Choroid plexus epithelial cell (primary cell): ENCODE data around the gene FNDC3A.
A peak's percentile ranks its signal among the peaks of the same experiment; 100 is the strongest.
"Not testable (repeated sequence)": the region's sequence is repeated elsewhere in the genome, so short reads cannot be mapped to it uniquely, and the experiment has no call there.

Source experiments
- DNase-seq: peaks from one replicate; pipeline ENCODE4 v3.0.0-alpha.2; 2010; ENCODE audit warnings: low read depth
- H3K4me3 ChIP-seq: 2 replicates; pipeline ENCODE4 v1.5.1; 2011; ENCODE audit warnings: low read depth, mild to moderate bottlenecking, control low read depth, low read length, moderate library complexity
- CTCF ChIP-seq: conservative IDR thresholded peaks from 2 replicates; pipeline ENCODE4 v1.5.1; 2011; ENCODE audit warnings: low read depth, mild to moderate bottlenecking, control low read depth, inconsistent platforms, low read length, moderate library complexity

The FNDC3A gene

GRCh38 chr13:48990900-48991299, 15.2 kb downstream of the FNDC3A start:
- no peak overlapping the region for H3K4me3 ChIP-seq
- no peak for TF ChIP-seq CTCF
- DNase-seq: no peak

DNA sequence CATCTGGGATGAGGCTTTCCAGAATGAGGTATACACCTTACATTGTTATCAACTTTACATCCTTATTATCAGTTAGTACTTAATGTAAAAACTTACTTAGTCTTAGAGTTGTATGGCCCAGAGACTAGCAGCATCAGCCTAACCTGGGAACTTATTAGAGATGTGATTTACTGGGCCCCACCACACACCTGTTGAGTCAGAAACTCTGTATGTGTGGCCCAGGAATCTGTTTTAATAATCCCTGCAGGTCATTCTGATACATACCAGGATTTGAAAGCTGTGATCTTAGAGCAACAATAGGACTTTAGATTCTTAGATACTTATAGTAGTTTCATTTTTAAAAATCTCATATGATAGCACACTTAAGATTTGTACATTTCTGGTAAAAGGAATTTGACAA, 17.4 kb downstream of the FNDC3A start:
- no peak for DNase-seq
- TF ChIP-seq CTCF: no peak
- H3K4me3 ChIP-seq: no peak overlapping the region

DNA sequence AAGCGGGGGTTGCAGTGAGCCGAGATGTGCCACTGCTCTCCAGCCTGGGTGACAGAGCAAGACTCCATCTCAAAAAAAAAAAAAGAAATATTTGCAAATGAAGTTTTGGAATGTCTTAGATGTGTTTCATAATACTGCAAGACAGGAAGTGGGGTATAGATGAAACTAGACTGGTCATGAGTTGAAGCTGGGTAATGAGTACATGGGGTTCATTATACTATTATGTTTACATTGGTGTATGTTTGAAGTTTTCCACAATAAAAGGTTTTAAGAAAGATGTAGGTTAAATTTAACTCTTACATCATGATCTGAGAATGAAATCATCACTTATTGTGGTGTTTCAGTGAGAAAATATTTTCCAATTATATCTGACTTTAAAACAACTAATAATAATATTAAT, 19.0 kb downstream of the FNDC3A start:
- H3K4me3 ChIP-seq: no peak overlapping the region
- TF ChIP-seq CTCF: no peak
- DNase-seq: peak; percentile 79

DNA sequence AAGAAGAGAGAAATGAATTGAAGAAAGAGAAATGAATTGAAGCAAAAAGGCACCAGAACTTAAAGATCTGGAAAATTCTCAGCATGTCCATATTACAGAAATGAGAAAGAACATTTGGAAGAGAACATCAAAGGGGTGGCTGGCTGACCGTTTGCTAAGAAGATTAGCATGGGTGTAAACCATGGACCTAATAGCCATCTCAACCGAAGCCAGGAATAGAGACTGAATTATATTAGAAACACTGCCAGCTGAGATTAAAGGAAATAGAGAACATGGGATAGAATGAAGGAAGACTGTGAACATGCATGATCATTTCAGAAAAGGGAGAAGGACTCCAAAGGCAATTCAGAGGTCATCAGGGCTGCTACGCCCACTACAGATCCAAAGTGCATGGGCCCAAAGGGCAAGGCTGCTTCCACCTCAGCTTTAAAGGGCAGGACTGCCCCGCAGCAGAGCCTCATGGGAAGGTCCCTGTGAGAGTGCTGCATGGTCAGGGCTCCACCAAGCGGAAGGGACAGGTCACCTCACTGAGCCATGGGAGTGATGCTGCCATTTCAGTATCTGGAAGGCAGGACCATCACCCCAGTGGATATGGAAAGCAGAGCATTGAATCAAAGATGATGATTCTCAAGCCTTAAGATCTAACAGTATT, 23.1 kb downstream of the FNDC3A start:
- no peak for DNase-seq
- H3K4me3 ChIP-seq: no peak overlapping the region
- TF ChIP-seq CTCF: no peak

DNA sequence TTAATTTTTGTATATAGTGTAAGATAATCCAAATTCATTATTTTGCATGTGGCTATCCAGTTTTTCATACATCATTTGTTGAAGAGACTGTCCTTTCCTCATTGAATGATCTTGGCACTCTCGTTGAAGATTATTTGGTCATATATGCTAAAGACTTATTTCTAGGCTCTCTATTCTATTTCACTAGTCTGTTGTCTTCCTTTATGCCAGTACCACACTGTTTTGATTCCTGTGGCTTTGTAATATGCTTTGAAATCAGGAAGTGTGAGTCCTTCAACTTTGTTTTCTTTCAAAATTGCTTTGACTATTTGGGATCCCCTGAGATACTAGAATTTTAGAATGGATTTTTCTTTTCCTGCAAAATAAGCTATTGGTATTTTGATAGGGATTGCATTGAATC, 24.5 kb downstream of the FNDC3A start:
- H3K4me3 ChIP-seq: no peak overlapping the region
- DNase-seq: no peak
- no peak for TF ChIP-seq CTCF

DNA sequence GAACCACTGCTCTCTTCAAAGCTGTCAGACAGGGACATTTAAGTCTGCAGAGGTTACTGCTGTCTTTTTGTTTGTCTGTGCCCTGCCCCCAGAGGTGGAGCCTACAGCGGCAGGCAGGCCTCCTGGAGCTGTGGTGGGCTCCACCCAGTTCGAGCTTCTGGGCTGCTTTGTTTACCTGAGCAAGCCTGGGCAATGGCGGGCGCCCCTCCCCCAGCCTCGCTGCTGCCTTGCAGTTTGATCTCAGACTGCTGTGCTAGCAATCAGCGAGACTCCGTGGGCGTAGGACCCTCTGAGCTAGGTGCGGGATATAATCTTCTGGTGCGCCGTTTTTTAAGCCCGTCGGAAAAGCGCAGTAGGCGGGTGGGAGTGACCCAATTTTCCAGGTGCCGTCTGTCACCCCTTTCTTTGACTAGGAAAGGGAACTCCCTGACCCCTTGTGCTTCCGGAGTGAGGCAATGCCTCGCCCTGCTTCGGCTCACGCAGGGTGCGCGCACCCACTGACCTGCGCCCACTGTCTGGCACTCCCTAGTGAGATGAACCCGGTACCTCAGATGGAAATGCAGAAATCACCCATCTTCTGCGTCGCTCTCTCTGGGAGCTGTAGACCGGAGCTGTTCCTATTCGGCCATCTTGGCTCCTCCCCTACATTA, 43.4 kb downstream of the FNDC3A start:
- H3K4me3 ChIP-seq, DNase-seq: not testable (repeated sequence)

DNA sequence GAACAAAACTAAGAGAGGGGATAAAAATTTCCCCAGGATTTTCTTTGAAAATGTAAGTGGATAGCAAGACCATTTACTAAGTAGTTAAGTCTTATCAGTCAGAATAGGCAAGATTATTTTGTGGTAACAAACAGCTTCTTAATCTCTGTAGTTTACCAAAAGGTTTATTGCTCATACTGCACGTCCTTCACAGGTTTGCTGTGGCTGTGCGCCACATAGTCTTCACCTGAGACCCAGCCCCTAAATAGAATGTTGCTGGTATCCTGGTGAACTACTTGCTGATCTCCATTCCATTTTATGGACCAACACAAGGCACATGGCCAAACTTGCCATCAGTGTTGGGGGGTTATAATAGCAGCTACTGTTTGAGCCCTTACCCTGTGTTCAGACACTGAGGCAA, 44.6 kb downstream of the FNDC3A start:
- DNase-seq: no peak
- no peak for TF ChIP-seq CTCF
- no peak overlapping the region for H3K4me3 ChIP-seq
